PC-9 (cell line): Measurements from ENCODE around the gene FARP1.

Experiments
- EZH2 ChIP-seq: fragments of 200-600 bp; sonication (generic); IDR thresholded peaks from 2 replicates; pipeline ENCODE4 v1.8.0; 2017; ENCODE audit warnings: antibody characterized with exemption, low read depth
- TF ChIP-seq, protein P1 (sequence below): fragments of 200-600 bp; sonication (generic); conservative IDR thresholded peaks from 2 replicates; pipeline ENCODE4 v1.6.1; 2017; ENCODE audit warnings: mixed run types, antibody characterized with exemption, mild to moderate bottlenecking, moderate library complexity

DNA sequence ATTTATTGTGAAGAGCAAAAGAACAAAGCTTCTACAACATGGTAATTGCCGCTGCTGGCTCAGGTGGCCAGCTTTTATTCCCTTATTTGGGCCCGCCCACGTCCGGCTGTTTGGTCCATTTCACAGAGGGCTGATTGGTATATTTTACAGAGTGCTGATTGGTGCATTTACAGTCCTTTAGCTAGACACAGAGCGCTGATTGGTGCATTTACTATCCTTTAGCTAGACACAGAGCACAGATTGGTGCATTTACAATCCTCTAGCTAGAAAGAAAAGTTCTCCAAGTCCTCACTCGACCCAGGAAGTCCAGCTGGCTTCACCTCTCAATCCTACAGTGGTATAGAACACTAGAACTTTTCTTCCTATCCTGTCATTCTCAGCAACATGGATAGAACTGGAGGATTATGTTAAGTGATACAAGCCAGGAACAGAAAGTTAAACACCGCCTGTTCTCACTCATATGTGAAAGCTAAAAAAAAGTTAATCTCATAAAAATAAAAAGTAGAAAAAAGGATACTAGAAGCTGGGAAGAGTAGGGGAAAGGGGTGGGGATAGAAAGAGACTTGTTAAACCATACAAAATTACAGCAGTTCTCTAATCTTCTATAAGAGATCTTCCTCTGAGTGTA, 33.6 kb upstream of the FARP1 start:
- no peak for TF ChIP-seq EZH2
- TF ChIP-seq, protein P1, sequence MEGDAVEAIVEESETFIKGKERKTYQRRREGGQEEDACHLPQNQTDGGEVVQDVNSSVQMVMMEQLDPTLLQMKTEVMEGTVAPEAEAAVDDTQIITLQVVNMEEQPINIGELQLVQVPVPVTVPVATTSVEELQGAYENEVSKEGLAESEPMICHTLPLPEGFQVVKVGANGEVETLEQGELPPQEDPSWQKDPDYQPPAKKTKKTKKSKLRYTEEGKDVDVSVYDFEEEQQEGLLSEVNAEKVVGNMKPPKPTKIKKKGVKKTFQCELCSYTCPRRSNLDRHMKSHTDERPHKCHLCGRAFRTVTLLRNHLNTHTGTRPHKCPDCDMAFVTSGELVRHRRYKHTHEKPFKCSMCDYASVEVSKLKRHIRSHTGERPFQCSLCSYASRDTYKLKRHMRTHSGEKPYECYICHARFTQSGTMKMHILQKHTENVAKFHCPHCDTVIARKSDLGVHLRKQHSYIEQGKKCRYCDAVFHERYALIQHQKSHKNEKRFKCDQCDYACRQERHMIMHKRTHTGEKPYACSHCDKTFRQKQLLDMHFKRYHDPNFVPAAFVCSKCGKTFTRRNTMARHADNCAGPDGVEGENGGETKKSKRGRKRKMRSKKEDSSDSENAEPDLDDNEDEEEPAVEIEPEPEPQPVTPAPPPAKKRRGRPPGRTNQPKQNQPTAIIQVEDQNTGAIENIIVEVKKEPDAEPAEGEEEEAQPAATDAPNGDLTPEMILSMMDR = no peak
